HepG2 (cell line): ENCODE results near the gene RAB24. TPM values are rescaled to one million over a fixed set of nuclear protein-coding genes. Genes with fewer than 3 reads are reported as not detected.

ENCODE experiments used
- CEBPG ChIP-seq: IDR thresholded peaks from 2 replicates; pipeline ENCODE4 v1.6.1; 2016
- DMTF1 ChIP-seq: sonication (generic); formaldehyde crosslinking; IDR thresholded peaks from 2 replicates; pipeline ENCODE4 v1.4.0; 2020; ENCODE audit warnings: mild to moderate bottlenecking, missing genetic modification reagents
- E2F5 ChIP-seq: sonication (generic); formaldehyde crosslinking; conservative IDR thresholded peaks from 2 replicates; pipeline ENCODE4 v1.4.0; 2020; ENCODE audit warnings: missing genetic modification reagents
- HCFC1 ChIP-seq: fragments of 150-350 bp; IDR thresholded peaks from 2 replicates; pipeline ENCODE4 v1.6.1; 2014; ENCODE audit warnings: low read depth, low read length
- HES4 ChIP-seq: sonication (generic); formaldehyde crosslinking; IDR thresholded peaks from 2 replicates; pipeline ENCODE4 v1.9.0; 2021; ENCODE audit warnings: mild to moderate bottlenecking, missing genetic modification reagents, borderline replicate concordance
- MIER2 ChIP-seq: IDR thresholded peaks from 2 replicates; pipeline ENCODE4 v1.6.1; 2016; ENCODE audit warnings: missing biosample characterization, missing genetic modification reagents
- NAIF1 ChIP-seq: sonication (generic); formaldehyde crosslinking; IDR thresholded peaks from 2 replicates; pipeline ENCODE4 v1.5.0; 2020; ENCODE audit warnings: mild to moderate bottlenecking, missing genetic modification reagents, borderline replicate concordance
- NFYC ChIP-seq: IDR thresholded peaks from 2 replicates; pipeline ENCODE4 v1.6.1; 2016; ENCODE audit warnings: missing genetic modification reagents, missing compliant biosample characterization
- PITX1 ChIP-seq: sonication (generic); formaldehyde crosslinking; IDR thresholded peaks from 2 replicates; pipeline ENCODE4 v1.5.1; 2020; ENCODE audit warnings: mild to moderate bottlenecking, missing genetic modification reagents
- REPIN1 ChIP-seq: sonication (generic); formaldehyde crosslinking; IDR thresholded peaks from 2 replicates; pipeline ENCODE4 v1.8.0; 2022; ENCODE audit warnings: missing genetic modification reagents, low read depth, mild to moderate bottlenecking, borderline replicate concordance
- SRY ChIP-seq: sonication (generic); formaldehyde crosslinking; IDR thresholded peaks from 2 replicates; pipeline ENCODE4 v1.8.0; 2022; ENCODE audit warnings: mild to moderate bottlenecking, missing genetic modification reagents
- TAF1 ChIP-seq: sonication (generic); formaldehyde crosslinking; IDR thresholded peaks from 2 replicates; pipeline ENCODE4 v1.4.0; 2020; ENCODE audit warnings: missing genetic modification reagents
- ZBTB49 ChIP-seq: sonication (generic); formaldehyde crosslinking; IDR thresholded peaks from 2 replicates; pipeline ENCODE4 v1.4.0; 2020; ENCODE audit warnings: missing genetic modification reagents, borderline replicate concordance
- ZFY ChIP-seq: sonication (generic); formaldehyde crosslinking; IDR thresholded peaks from 2 replicates; pipeline ENCODE4 v1.4.0; 2020; ENCODE audit warnings: missing genetic modification reagents
- ZGPAT ChIP-seq: IDR thresholded peaks from 2 replicates; pipeline ENCODE4 v1.6.1; 2016; ENCODE audit warnings: mild to moderate bottlenecking
- ZNF12 ChIP-seq: sonication (generic); formaldehyde crosslinking; IDR thresholded peaks from 2 replicates; pipeline ENCODE4 v1.5.0; 2020; ENCODE audit warnings: missing genetic modification reagents
- ZNF264 ChIP-seq: sonication (generic); formaldehyde crosslinking; IDR thresholded peaks from 2 replicates; pipeline ENCODE4 v1.4.0; 2020; ENCODE audit warnings: missing genetic modification reagents
- ZNF30 ChIP-seq: sonication (generic); formaldehyde crosslinking; IDR thresholded peaks from 2 replicates; pipeline ENCODE4 v1.5.0; 2020; ENCODE audit warnings: mild to moderate bottlenecking, missing genetic modification reagents
- ZNF589 ChIP-seq: sonication (generic); formaldehyde crosslinking; conservative IDR thresholded peaks from 2 replicates; pipeline ENCODE4 v1.8.0; 2022; ENCODE audit warnings: mild to moderate bottlenecking, moderate library complexity, missing genetic modification reagents
- ZNF616 ChIP-seq: sonication (generic); formaldehyde crosslinking; IDR thresholded peaks from 2 replicates; pipeline ENCODE4 v1.5.0; 2020; ENCODE audit warnings: low read depth, mild to moderate bottlenecking, missing genetic modification reagents
- ZNF678 ChIP-seq: sonication (generic); formaldehyde crosslinking; IDR thresholded peaks from 2 replicates; pipeline ENCODE4 v1.4.0; 2020; ENCODE audit warnings: mild to moderate bottlenecking, missing genetic modification reagents
- ZNF841 ChIP-seq: sonication (generic); formaldehyde crosslinking; IDR thresholded peaks from 2 replicates; pipeline ENCODE4 v1.8.1; 2023; ENCODE audit warnings: missing genetic modification reagents, borderline replicate concordance
- ZSCAN20 ChIP-seq: sonication (generic); formaldehyde crosslinking; IDR thresholded peaks from 2 replicates; pipeline ENCODE4 v1.4.0; 2020; ENCODE audit warnings: missing genetic modification reagents, mild to moderate bottlenecking, borderline replicate concordance
- polyA plus RNA-seq, 8 experiments: library from polyadenylated mRNA; depleted of rRNA in 3 of 8; stranded (reverse) in 7 of 8; unstranded in 1 of 8; fragments of >200 nt; fragmentation: Illumina TruSeq in 4 of 8; extraction: Trizol in 4 of 8; gene quantifications; 2 replicates each; pipeline versions ENCODE4 v1.2.1 to v1.2.3, GENCODE V29; 2011 to 2016; ENCODE audit warnings: low read depth in 4 of 8, missing spikeins in 1 of 8, mixed read lengths in 1 of 8; ENCODE audit not compliant: insufficient read depth in 1 of 8
- total RNA-seq, 5 experiments: library from RNA; depleted of rRNA; stranded (reverse); fragments of >200 nt; fragmentation: Illumina TruSeq; extraction: Trizol; gene quantifications; 2 replicates each; pipeline ENCODE4 v1.2.3, GENCODE V29; 2016; ENCODE audit warnings: low read depth in 1 of 5

The RAB24 gene
- total and polyA plus RNA-seq, 2 of the 13 experiments (the other 11 are each of a cell fraction or from before 2014, with no cell fraction given): 22.9 to 63.7 TPM

- no peak for TF ChIP-seq DMTF1
- no peak for TF ChIP-seq TAF1 (CRISPR knock-in tag)
- peak; percentile 46; the same call in 1 of the 2 replicates for TF ChIP-seq ZNF841 (CRISPR knock-in tag)
- TF ChIP-seq PITX1 (CRISPR knock-in tag): no peak
- TF ChIP-seq ZNF589 (CRISPR knock-in tag): 0 out of 2 replicates have a peak, but pooled peaks have one; percentile 36
- no peak for TF ChIP-seq ZBTB49 (CRISPR knock-in tag)
- TF ChIP-seq NFYC: peak; percentile 91
- 0 out of 2 replicates have a peak, but pooled peaks have one; percentile 39 for TF ChIP-seq ZSCAN20 (CRISPR knock-in tag)
- peak; percentile 92 for TF ChIP-seq E2F5
- no peak; the same call in 1 of the 2 replicates for TF ChIP-seq CEBPG
- no peak for TF ChIP-seq HCFC1
- no peak for TF ChIP-seq ZNF264 (CRISPR knock-in tag)
- 0 out of 2 replicates have a peak, but pooled peaks have one; percentile 28 for TF ChIP-seq ZNF678 (CRISPR knock-in tag)
- TF ChIP-seq MIER2 (CRISPR knock-in tag): no peak
- TF ChIP-seq SRY (CRISPR knock-in tag): no peak
- no peak for TF ChIP-seq ZNF30
- TF ChIP-seq ZNF12 (CRISPR knock-in tag): no peak
- peak; percentile 77; the same call in 1 of the 2 replicates for TF ChIP-seq ZFY
- no peak for TF ChIP-seq NAIF1 (CRISPR knock-in tag)
- TF ChIP-seq ZGPAT: peak; percentile 51
- TF ChIP-seq ZNF616 (CRISPR knock-in tag): no peak
- no peak for TF ChIP-seq HES4 (CRISPR knock-in tag)
- TF ChIP-seq REPIN1 (CRISPR knock-in tag): 0 out of 2 replicates have a peak, but pooled peaks have one; percentile 28
These were observed 8.5 kb upstream of the RAB24 start, which contains the start of gene MXD3 (continued) for GRCh38 chr5:177311723-177312648.
